Stimulated activated CD4-positive, alpha-beta T cell treated with anti-CD3 and anti-CD28 coated beads, TNF-alpha, amount 100 ng/mL, for 24 hours (primary cell): ENCODE results near the gene NPBWR2.
"Not testable (repeated sequence)": the region's sequence is repeated elsewhere in the genome, so short reads cannot be mapped to it uniquely, and the experiment has no call there.

ENCODE experiments used
- DNase-seq, 3 experiments: peaks; one replicate each; pipeline ENCODE4 v3.0.0-alpha.2; 2020; ENCODE audit warnings: low read depth in 3 of 3

Gene NPBWR2

GRCh38 chr20:64143018-64143801 is 35.8 kb upstream of the NPBWR2 start:
- no peak for DNase-seq

- no peak for DNase-seq
These were observed 35.2 kb upstream of the NPBWR2 start for GRCh38 chr20:64142590-64142989.

- no peak for DNase-seq
These were observed 33.6 kb upstream of the NPBWR2 start for GRCh38 chr20:64140956-64141355.

DNA sequence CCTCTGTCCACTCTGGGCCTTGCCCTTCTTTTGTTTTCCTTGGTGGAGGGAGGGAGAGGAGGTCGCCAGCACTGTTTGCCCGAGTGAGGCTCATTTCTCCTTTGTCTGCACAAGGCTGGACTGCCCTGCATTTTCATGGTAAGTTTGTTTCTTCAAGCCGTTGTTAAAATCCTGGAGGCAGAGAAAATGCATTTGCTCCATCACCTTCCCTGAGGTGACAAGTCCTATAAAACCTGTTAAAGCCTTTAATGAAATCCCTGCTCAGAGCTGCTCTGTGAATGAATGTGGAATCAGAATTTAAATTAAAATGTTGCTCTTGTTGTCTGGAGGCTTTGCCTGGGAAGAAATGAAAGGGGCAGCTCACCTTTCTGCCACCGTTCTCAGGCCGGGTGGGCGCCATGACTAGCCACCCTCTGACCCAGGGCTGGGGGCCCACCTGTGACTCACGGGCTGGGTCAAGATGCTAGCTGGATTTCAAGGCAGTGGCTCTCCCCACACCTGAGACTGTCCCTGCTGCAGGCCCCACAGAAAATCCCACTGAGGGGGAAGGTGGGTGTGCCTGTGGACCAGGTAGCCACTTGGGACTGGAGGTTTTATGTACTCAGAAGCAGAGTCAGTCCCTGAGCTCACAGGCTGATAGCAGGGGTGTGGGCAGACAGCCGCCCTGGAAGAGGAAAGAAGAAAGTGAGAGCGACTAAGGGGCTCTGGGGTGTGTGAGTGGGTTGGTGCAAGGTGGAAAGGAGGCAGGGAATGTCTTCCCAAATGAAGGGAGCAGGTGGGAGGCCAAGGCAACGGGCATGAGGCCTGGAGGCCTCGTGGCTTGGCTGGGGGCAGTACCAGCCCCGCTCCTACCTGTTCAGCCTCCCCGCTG is 32.9 kb upstream of the NPBWR2 start:
- DNase-seq: no peak

DNA sequence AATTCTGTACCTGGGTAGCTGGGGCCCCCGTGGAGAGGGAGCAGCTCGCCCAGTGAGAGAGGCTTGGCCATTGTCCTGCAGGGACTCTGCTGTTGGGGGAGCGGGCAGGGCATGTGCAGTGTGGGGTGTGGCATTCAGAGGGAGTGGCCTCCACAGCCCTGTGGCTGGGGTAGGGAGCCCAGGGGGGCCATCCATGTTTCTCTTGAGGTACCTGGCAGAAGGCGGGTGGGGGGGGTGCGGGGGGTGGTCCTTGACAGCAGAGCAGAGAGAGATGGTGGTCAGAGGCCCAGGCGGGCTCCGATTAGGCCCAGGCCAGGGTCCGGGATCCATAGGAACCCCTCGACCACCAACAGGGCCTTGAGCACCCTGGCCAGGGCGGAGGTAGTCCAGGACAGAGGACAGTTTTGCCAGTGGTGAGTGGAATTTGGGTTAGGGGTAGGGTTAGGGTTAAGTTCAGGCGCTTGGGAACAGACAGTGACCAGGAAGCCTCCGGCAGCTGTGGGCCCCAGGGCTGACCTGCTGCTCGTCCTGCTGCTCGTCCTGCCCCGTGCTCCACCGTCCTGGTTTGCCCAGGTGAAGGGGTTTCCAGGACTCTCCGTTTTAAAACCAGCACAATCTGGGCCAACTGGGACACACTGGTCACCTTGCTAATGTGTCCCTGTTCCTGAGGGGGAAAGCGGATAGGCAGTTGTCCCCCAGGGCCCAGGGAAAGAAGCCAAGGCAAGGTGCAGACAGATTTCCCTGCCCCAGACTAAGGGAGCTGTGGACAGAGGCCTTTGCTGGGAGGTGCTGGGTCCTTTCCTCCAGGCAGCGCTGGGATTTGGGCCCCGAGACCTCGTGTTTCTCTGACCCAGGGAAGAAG is 32.1 kb upstream of the NPBWR2 start:
- no peak for DNase-seq

GRCh38 chr20:64138276-64138815 is 31.0 kb upstream of the NPBWR2 start:
- DNase-seq: no peak

- DNase-seq: no peak
These were observed 30.2 kb upstream of the NPBWR2 start for GRCh38 chr20:64137598-64138031.

DNA sequence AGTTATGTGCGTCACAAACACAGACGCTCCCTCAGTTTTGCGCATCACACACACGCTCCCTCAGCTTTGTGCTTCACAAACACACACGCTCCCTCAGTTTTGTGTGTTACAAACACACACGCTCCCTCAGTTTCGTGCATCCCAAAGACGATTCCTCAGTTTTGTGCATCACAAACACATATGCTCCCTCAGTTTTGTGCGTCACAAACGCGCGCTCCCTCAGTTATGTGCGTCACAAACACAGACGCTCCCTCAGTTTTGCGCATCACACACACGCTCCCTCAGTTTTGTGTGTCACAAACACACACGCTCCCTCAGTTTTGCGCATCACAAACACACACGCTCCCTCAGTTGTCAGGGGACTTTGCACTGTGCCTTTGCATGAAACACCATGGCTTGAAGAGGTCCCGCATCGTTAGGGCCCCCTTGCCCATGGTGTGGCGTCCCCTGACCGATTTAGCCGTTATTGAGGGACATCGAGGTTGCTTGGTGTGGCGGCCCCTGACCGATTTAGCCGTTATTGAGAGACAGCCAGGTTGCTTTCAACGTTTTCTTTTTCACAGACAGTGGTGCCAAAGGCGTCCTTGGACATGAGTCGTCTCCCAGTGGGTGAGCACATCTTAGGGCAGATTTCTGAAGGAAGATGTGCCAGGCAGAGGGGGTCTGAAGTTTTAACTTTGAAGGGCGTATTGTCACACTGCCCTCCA is 28.8 kb upstream of the NPBWR2 start:
- no peak for DNase-seq

DNA sequence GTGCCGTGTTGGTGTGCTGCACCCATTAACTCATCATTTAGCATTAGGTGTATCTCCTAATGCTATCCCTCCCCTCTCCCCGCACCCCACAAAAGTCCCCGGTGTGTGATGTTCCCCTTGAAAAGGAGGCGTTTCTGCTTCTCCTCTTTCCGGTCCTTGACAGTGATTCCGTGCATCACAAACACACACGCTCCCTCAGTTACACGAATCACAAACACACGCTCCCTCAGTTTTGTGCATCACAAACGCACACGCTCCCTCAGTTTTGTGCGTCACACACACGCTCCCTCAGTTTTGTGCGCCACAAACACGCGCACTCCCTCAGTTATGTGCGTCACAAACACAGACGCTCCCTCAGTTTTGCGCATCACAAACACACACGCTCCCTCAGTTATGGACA is 27.4 kb upstream of the NPBWR2 start:
- not testable (repeated sequence) for DNase-seq

- no peak for DNase-seq
These were observed 26.6 kb upstream of the NPBWR2 start for GRCh38 chr20:64133951-64134407.

DNA sequence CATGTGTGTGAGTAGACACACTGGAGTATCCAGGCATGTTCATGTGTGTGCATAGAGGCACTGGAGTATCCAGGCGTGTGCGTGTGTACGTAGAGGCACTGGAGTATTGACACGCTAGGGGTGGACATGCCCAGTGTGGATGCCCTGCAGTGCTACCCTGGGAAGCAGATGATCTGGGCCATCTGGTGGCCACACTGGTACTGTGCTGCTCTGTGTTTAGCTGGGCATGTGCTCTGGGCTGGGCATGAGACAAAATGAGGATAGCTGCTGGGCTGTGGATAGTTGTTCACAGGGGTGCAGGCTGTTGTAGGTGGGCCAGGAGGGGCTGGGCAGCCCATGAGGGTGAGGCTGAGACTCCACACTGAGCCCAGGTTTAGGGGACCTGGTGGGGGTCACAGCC is 24.0 kb upstream of the NPBWR2 start:
- no peak for DNase-seq

GRCh38 chr20:64130876-64131275 is 23.5 kb upstream of the NPBWR2 start:
- DNase-seq: no peak

- no peak for DNase-seq
These were observed 22.9 kb upstream of the NPBWR2 start for GRCh38 chr20:64130271-64130670.

GRCh38 chr20:64129146-64129782 is 21.9 kb upstream of the NPBWR2 start:
- no peak for DNase-seq

- DNase-seq: not testable (repeated sequence)
These were observed 16.2 kb upstream of the NPBWR2 start for GRCh38 chr20:64123517-64123916.

DNA sequence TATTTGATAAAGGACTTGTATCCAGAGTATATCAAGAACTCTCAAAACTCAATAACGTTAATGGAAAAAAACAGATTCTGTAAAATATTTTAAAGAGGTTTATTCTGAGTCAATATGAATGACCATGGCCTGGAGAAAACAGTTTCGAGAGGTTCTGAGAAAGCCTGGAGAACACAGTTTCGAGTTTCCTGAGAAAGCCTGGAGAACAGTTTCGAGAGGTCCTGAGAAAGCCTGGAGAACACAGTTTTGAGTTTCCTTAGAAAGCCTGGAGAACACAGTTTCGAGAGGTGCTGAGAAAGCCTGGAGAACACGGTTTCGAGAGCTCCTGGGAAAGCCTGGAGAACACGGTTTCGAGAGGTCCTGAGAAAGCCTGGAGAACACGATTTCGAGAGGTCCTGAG is 15.6 kb upstream of the NPBWR2 start:
- DNase-seq: not testable (repeated sequence)

GRCh38 chr20:64121586-64121985 is 14.2 kb upstream of the NPBWR2 start:
- DNase-seq: no peak

GRCh38 chr20:64119681-64120341 is 12.4 kb upstream of the NPBWR2 start:
- DNase-seq: no peak

GRCh38 chr20:64119301-64119680 is 11.9 kb upstream of the NPBWR2 start:
- DNase-seq: no peak

DNA sequence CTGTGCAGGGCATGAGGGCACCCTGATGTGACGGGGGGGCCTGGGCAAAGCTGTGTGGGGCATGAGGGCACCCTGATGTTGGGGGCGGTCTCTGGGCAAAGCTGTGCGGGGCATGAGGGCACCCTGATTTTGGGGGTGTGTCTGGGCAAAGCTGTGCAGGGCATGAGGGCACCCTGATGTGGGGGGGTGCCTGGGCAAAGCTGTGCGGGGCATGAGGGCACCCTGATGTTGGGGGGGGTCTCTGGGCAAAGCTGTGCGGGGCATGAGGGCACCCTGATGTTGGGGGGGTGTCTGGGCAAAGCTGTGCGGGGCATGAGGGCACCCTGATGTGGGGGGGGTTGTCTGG is 10.0 kb upstream of the NPBWR2 start:
- not testable (repeated sequence) for DNase-seq
